GM21447 (cell line): ENCODE measurements around the gene TUBGCP5.
"Not testable (repeated sequence)": the region's sequence is repeated elsewhere in the genome, so short reads cannot be mapped to it uniquely, and the experiment has no call there.

Experiments used
- ATAC-seq: cut with Tn5 transposase; IDR thresholded peaks from one replicate; pipeline ENCODE4 v1.9.1; 2021; ENCODE audit not compliant: unreplicated experiment

The TUBGCP5 gene

GRCh38 chr15:23039143-23039916, at the start of gene TUBGCP5:
TUBGCP5 (minus strand) TSS chr15:23039569; CDS start chr15:23039543, 26 bp downstream.
- peak; percentile 87 for ATAC-seq

GRCh38 chr15:23083115-23083514, 43.7 kb upstream of the TUBGCP5 start:
- no peak for ATAC-seq

GRCh38 chr15:23081996-23082737, 42.8 kb upstream of the TUBGCP5 start:
- ATAC-seq, result not testable (repeated sequence)

- ATAC-seq, result no peak
Measured at GRCh38 chr15:23081271-23081670, 41.9 kb upstream of the TUBGCP5 start.

- no peak for ATAC-seq
Measured at GRCh38 chr15:23079766-23080165, 40.4 kb upstream of the TUBGCP5 start.

GRCh38 chr15:23075927-23076326, 36.6 kb upstream of the TUBGCP5 start:
- ATAC-seq, result no peak

- no peak for ATAC-seq
Measured at GRCh38 chr15:23074684-23075083, 35.3 kb upstream of the TUBGCP5 start.

GRCh38 chr15:23073890-23074646, 34.7 kb upstream of the TUBGCP5 start:
- ATAC-seq, result no peak

- no peak for ATAC-seq
Measured at GRCh38 chr15:23072633-23073032, 33.3 kb upstream of the TUBGCP5 start.

- ATAC-seq, result no peak
Measured at GRCh38 chr15:23069496-23070166, 30.3 kb upstream of the TUBGCP5 start.

- no peak for ATAC-seq
Measured at GRCh38 chr15:23067416-23067815, 28.0 kb upstream of the TUBGCP5 start.

- no peak for ATAC-seq
Measured at GRCh38 chr15:23065836-23066235, 26.5 kb upstream of the TUBGCP5 start.

GRCh38 chr15:23064156-23064555, 24.8 kb upstream of the TUBGCP5 start:
- ATAC-seq, result no peak

GRCh38 chr15:23057707-23058106, 18.3 kb upstream of the TUBGCP5 start:
- ATAC-seq, result no peak

GRCh38 chr15:23055316-23055715, 15.9 kb upstream of the TUBGCP5 start:
- ATAC-seq, result no peak

- no peak for ATAC-seq
Measured at GRCh38 chr15:23052522-23052921, 13.2 kb upstream of the TUBGCP5 start.

GRCh38 chr15:23050708-23051107, 11.3 kb upstream of the TUBGCP5 start:
- ATAC-seq, result no peak

- no peak for ATAC-seq
Measured at GRCh38 chr15:23049984-23050628, 10.7 kb upstream of the TUBGCP5 start.

- not testable (repeated sequence) for ATAC-seq
Measured at GRCh38 chr15:23048572-23049282, 9.4 kb upstream of the TUBGCP5 start.

GRCh38 chr15:23043987-23044386, 4.6 kb upstream of the TUBGCP5 start:
- ATAC-seq, result not testable (repeated sequence)
